B cell (primary cell): ENCODE results near the gene TMEM50B. TPM values are rescaled to one million over a fixed set of nuclear protein-coding genes. Genes with fewer than 3 reads are reported as not detected.
"Not testable (repeated sequence)": the region's sequence is repeated elsewhere in the genome, so short reads cannot be mapped to it uniquely, and the experiment has no call there.

Source experiments
- ATAC-seq: fragments of 200-7000 bp; cut with Tn5 transposase; one replicate; pipeline ENCODE4 v1.10.0; 2021; ENCODE audit warnings: low read depth, mild to moderate bottlenecking, moderate number of reproducible peaks, moderate library complexity
- CTCF ChIA-PET: fragments of 350-600 bp; sonication (Branson Sonifier 250); formaldehyde crosslinking; loops from one replicate; lab custom pipeline; 2021; ENCODE audit warnings: antibody characterized with exemption, inconsistent platforms; lab: Charles Lee
- POLR2A ChIA-PET: fragments of 350-600 bp; sonication (Branson Sonifier 250); formaldehyde crosslinking; loops from one replicate; lab custom pipeline; 2021; ENCODE audit warnings: antibody characterized with exemption; lab: Charles Lee
- DNase-seq: peaks from one replicate; pipeline ENCODE4 v3.0.0; 2013
- H2AFZ ChIP-seq: 2 replicates; pipeline ENCODE4 v1.6.1; 2012; ENCODE audit warnings: mild to moderate bottlenecking, low read depth, low read length; ENCODE audit not compliant: insufficient read depth, poor library complexity, severe bottlenecking
- H3K27ac ChIP-seq, 2 donors: 1 replicate in 1 of 2; 2 replicates in 1 of 2; pipeline ENCODE4 v1.5.1; 2012 to 2013; ENCODE audit warnings: low read length in 2 of 2, mild to moderate bottlenecking in 2 of 2, moderate library complexity in 1 of 2
- H3K27me3 ChIP-seq, 4 experiments: fragments of 200-600 bp in 1 of 4; sonication (generic) in 1 of 4; replicated peaks in 1 of 4; 1 replicate in 2 of 4; 2 replicates in 2 of 4; pipeline versions ENCODE4 v1.6.1 to v1.7.0; 2013 to 2016; ENCODE audit warnings: low read length in 3 of 4, mild to moderate bottlenecking in 2 of 4, mixed read lengths in 1 of 4, moderate library complexity in 1 of 4; ENCODE audit not compliant: insufficient read depth in 4 of 4, control insufficient read depth in 3 of 4; ENCODE audit errors: control extremely low read depth in 1 of 4
- H3K36me3 ChIP-seq, 2 experiments: replicated peaks in 1 of 2; 1 replicate in 1 of 2; 2 replicates in 1 of 2; pipeline versions ENCODE4 v1.6.1 to v1.7.1; 2013; ENCODE audit warnings: low read length in 1 of 2; ENCODE audit not compliant: insufficient read depth in 2 of 2, control insufficient read depth in 1 of 2; ENCODE audit errors: control extremely low read depth in 1 of 2, extremely low read depth in 1 of 2
- H3K4me1 ChIP-seq, 2 donors: fragments of 200-600 bp in 1 of 2; sonication (generic) in 1 of 2; 1 replicate in 1 of 2; 2 replicates in 1 of 2; pipeline versions ENCODE4 v1.5.1 to v1.6.1; 2013 to 2017; ENCODE audit warnings: low read length in 2 of 2; ENCODE audit not compliant: control insufficient read depth in 2 of 2, insufficient read depth in 2 of 2
- H3K4me2 ChIP-seq: replicated peaks from 2 replicates; pipeline ENCODE3; 2012; ENCODE audit warnings: mild to moderate bottlenecking, low read depth, low read length; ENCODE audit not compliant: poor library complexity, severe bottlenecking
- H3K4me3 ChIP-seq, 5 experiments: fragments of 200-600 bp in 1 of 5; sonication (generic) in 1 of 5; 1 replicate in 3 of 5; 2 replicates in 2 of 5; pipeline versions ENCODE4 v1.5.1 to v1.7.0; 2011 to 2016; ENCODE audit warnings: low read length in 4 of 5, mild to moderate bottlenecking in 4 of 5, low read depth in 2 of 5, control low read depth in 1 of 5, moderate library complexity in 1 of 5; ENCODE audit not compliant: insufficient read depth in 1 of 5; ENCODE audit errors: control extremely low read depth in 1 of 5, extremely low read depth in 1 of 5
- H3K79me2 ChIP-seq: fragments of 200-600 bp; sonication (generic); one replicate; pipeline ENCODE4 v1.6.0; 2016; ENCODE audit warnings: low read length; ENCODE audit not compliant: control insufficient read depth, insufficient read depth
- H3K9ac ChIP-seq: fragments of 200-600 bp; sonication (generic); 2 replicates; pipeline ENCODE4 v1.6.1; 2017; ENCODE audit warnings: mild to moderate bottlenecking, low read length, moderate library complexity
- H3K9me3 ChIP-seq, 3 donors: one replicate each; pipeline versions ENCODE4 v1.6.1 to v1.7.1; 2013; ENCODE audit warnings: low read length in 2 of 3; ENCODE audit not compliant: control insufficient read depth in 2 of 3, insufficient read depth in 1 of 3; ENCODE audit errors: control extremely low read depth in 1 of 3
- H4K20me1 ChIP-seq: 2 replicates; pipeline ENCODE4 v1.6.0; 2012; ENCODE audit warnings: mild to moderate bottlenecking, low read length; ENCODE audit not compliant: insufficient read depth, control insufficient read depth, poor library complexity, severe bottlenecking
- H3K27ac Mint-ChIP-seq: one replicate; pipeline ENCODE4 v1.8.0; 2021; ENCODE audit warnings: mixed read lengths
- H3K27me3 Mint-ChIP-seq: one replicate; pipeline ENCODE4 v1.8.0; 2021; ENCODE audit warnings: mixed read lengths
- H3K4me1 Mint-ChIP-seq: one replicate; pipeline ENCODE4 v1.8.0; 2021; ENCODE audit warnings: mixed read lengths
- H3K4me3 Mint-ChIP-seq: one replicate; pipeline ENCODE4 v1.8.0; 2021; ENCODE audit warnings: mixed read lengths
- H3K9me3 Mint-ChIP-seq: one replicate; pipeline ENCODE4 v1.8.0; 2022; ENCODE audit warnings: mixed read lengths; ENCODE audit not compliant: insufficient read depth
- EZH2 ChIP-seq: IDR thresholded peaks from 2 replicates; pipeline ENCODE4 v1.6.1; 2012; ENCODE audit warnings: borderline replicate concordance, low read depth, mild to moderate bottlenecking, moderate library complexity, low read length; ENCODE audit not compliant: insufficient read depth, poor library complexity, severe bottlenecking
- WGBS: methylation state at CpG from one replicate; pipeline ENCODE4 v1.1.5; 2013; ENCODE audit warnings: missing lambda C conversion rate; ENCODE audit not compliant: insufficient coverage; 5-methylcytosine and 5-hydroxymethylcytosine counted together
- intact Hi-C: fragments of 100-400 bp; cut with micrococcal nuclease; formaldehyde crosslinking; loops from one replicate; pipeline ENCODE4 v1.10.0; 2022
- polyA plus RNA-seq: library from polyadenylated mRNA; depleted of rRNA; stranded (reverse); fragments of >200 nt; gene quantifications from 2 replicates; pipeline ENCODE4 v1.2.3, GENCODE V29; 2012
- total RNA-seq, 2 donors: library from RNA; stranded (reverse); fragments of 120-200 nt in 1 of 2; gene quantifications; 1 replicate in 1 of 2; 2 replicates in 1 of 2; pipeline versions ENCODE4 v1.2.3 to v1.2.4, GENCODE V29; 2013 to 2022
- TF ChIP-seq, protein P1 (sequence below): fragments of 200-600 bp; IDR thresholded peaks from one replicate; pipeline ENCODE4 v1.8.0; 2022; ENCODE audit warnings: antibody characterized with exemption, mild to moderate bottlenecking

TMEM50B gene
- total and polyA plus RNA-seq, 2 donors (not counting 1 experiment from before 2014, with no cell fraction given): 52.6 to 79.5 TPM

DNA sequence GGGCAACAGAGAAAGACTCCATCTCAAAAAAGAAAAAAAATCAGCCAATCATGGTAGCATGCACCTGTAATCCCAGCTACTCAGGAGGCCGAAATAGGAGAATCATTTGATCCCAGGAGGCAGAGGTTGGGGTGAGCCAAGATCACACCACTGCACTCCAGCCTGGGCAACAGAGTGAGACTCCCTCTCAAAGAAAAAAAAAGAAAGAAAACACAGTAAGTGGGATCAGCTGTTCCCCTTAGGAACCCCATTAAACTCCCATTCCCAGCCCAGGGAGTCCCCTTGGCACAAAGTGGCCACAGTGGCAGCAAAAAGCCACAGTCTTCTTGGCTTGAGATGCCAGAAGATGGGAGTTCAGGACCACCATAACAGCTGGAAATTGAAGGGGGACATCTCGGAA lies 9.1 kb downstream of the TMEM50B start:
- H3K27me3 ChIP-seq: no peaks in the 10 kb centered on the region
- Mint-ChIP-seq H3K27ac (no peak overlapping the region), H3K4me3 (no peak overlapping the region), H3K27me3 (no peaks in the 10 kb centered on the region), H3K9me3 (no peaks in the 10 kb centered on the region), H3K4me1 (peaks cover 7% of the 10 kb centered on the region)
- DNase-seq (no peak), ATAC-seq (no peak)
- H3K4me3 ChIP-seq: no peak overlapping the region
- 90% methylated on average over 2 of the region's 2 CpGs for WGBS
- no peak overlapping the region for H2AFZ ChIP-seq
- H3K9ac ChIP-seq: no peak overlapping the region
- no peaks in the 10 kb centered on the region for H3K4me1 ChIP-seq
- POLR2A ChIA-PET: no interaction called here
- H4K20me1 ChIP-seq: no peaks in the 10 kb centered on the region
- TF ChIP-seq EZH2: no peak
- TF ChIP-seq, protein P1, sequence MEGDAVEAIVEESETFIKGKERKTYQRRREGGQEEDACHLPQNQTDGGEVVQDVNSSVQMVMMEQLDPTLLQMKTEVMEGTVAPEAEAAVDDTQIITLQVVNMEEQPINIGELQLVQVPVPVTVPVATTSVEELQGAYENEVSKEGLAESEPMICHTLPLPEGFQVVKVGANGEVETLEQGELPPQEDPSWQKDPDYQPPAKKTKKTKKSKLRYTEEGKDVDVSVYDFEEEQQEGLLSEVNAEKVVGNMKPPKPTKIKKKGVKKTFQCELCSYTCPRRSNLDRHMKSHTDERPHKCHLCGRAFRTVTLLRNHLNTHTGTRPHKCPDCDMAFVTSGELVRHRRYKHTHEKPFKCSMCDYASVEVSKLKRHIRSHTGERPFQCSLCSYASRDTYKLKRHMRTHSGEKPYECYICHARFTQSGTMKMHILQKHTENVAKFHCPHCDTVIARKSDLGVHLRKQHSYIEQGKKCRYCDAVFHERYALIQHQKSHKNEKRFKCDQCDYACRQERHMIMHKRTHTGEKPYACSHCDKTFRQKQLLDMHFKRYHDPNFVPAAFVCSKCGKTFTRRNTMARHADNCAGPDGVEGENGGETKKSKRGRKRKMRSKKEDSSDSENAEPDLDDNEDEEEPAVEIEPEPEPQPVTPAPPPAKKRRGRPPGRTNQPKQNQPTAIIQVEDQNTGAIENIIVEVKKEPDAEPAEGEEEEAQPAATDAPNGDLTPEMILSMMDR: no peak
- CTCF ChIA-PET: no interaction called here
- peaks cover 0 to 3% (median 0%) of the 10 kb centered on the region in 3 donors for H3K9me3 ChIP-seq
- H3K4me2 ChIP-seq: no peak overlapping the region
- H3K27ac ChIP-seq: no peak overlapping the region
- intact Hi-C loops: loop anchor here (10.0 kb wide), 1 partner anchor 1076 kb away; the partner anchor contains the start of gene URB1
- H3K79me2 ChIP-seq: peaks cover 76% of the 10 kb centered on the region
- H3K36me3 ChIP-seq: peaks cover 0 to 7% of the 10 kb centered on the region in 2 experiments

DNA sequence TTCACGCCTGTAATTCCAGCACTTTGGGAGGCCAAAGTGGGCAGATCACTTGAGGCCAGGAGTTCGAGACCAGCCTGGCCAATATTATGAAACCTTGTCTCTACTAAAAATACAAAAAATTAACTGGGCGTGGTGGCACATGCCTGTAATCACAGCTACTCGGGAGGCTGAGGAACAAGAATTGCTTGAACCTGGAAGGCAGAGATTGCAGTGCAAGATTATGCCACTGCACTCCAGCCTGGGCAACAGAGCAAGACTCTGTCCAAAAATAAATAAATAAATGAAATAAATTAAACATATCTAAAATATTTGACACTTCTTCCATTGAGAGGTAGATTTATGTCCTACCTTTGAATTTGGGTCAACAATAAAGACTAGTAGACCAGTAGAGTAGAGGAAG lies 10.6 kb downstream of the TMEM50B start:
- H3K27ac Mint-ChIP-seq, CTCF ChIA-PET, intact Hi-C loops, H3K4me3 Mint-ChIP-seq, POLR2A ChIA-PET, H3K36me3 ChIP-seq, H3K4me1 Mint-ChIP-seq, ATAC-seq, H3K27me3 ChIP-seq, H3K4me2 ChIP-seq, H3K4me3 ChIP-seq, H3K4me1 ChIP-seq, H3K27ac ChIP-seq, H3K9me3 ChIP-seq, H2AFZ ChIP-seq, H3K27me3 Mint-ChIP-seq, H4K20me1 ChIP-seq, DNase-seq, H3K9me3 Mint-ChIP-seq, H3K9ac ChIP-seq: not testable (repeated sequence)
- peaks cover 62% of the 10 kb centered on the region for H3K79me2 ChIP-seq
- WGBS: 100% methylated on average over 2 of the region's 4 CpGs
